HFFc6 (cell line): ENCODE results near the gene PRR5. TPM values are rescaled to one million over a fixed set of nuclear protein-coding genes. Genes with fewer than 3 reads are reported as not detected.
"Not testable (repeated sequence)": the region's sequence is repeated elsewhere in the genome, so short reads cannot be mapped to it uniquely, and the experiment has no call there.

Experiments
- DNase-seq: peaks from one replicate; pipeline ENCODE4 v3.0.0-alpha.2; 2018
- H3K27ac Mint-ChIP-seq: 2 replicates; pipeline ENCODE4 v1.8.0; 2020; ENCODE audit warnings: mild to moderate bottlenecking, mixed read lengths
- H3K27me3 Mint-ChIP-seq: 2 replicates; pipeline ENCODE4 v1.8.0; 2021; ENCODE audit warnings: mild to moderate bottlenecking, moderate library complexity, mixed read lengths; ENCODE audit not compliant: insufficient read depth
- H3K36me3 Mint-ChIP-seq: 2 replicates; pipeline ENCODE4 v1.8.0; 2021; ENCODE audit warnings: low read depth, mixed read lengths
- H3K4me1 Mint-ChIP-seq: 2 replicates; pipeline ENCODE4 v1.8.0; 2020; ENCODE audit warnings: low read depth, mixed read lengths
- H3K4me3 Mint-ChIP-seq: 2 replicates; pipeline ENCODE4 v1.8.0; 2020; ENCODE audit warnings: mild to moderate bottlenecking, moderate library complexity, mixed read lengths
- H3K9me3 Mint-ChIP-seq: 2 replicates; pipeline ENCODE4 v1.8.0; 2020; ENCODE audit warnings: mild to moderate bottlenecking, mixed read lengths
- CTCF ChIP-seq: fragments of 200-600 bp; sonication (generic); IDR thresholded peaks from 2 replicates; pipeline ENCODE4 v1.5.0; 2021; ENCODE audit warnings: antibody characterized with exemption, mild to moderate bottlenecking
- total RNA-seq, 6 experiments: library from RNA; stranded (reverse); fragmentation: NEBNext Ultra II Directional; extraction: Animal tissue kit (Norgen Biotek cat#: 25700); gene quantifications; 2 replicates in 1 of 6; 3 replicates in 5 of 6; pipeline ENCODE4 v1.2.3, GENCODE V29; 2021

The PRR5 gene
- total RNA-seq, 6 experiments from 2014 or later, result 4.6 to 12.7 (median 5.2) TPM

GRCh38 chr22:44669561-44669976 is 32.4 kb upstream of the PRR5 start:
- no peak for DNase-seq
- peaks cover 29% of the 10 kb centered on the region for H3K27me3 Mint-ChIP-seq
- no peaks in the 10 kb centered on the region for H3K36me3 Mint-ChIP-seq
- no peaks in the 10 kb centered on the region for H3K9me3 Mint-ChIP-seq
- no peak overlapping the region for H3K4me3 Mint-ChIP-seq
- no peak overlapping the region for H3K27ac Mint-ChIP-seq
- TF ChIP-seq CTCF, result peak; percentile 56
- no peaks in the 10 kb centered on the region for H3K4me1 Mint-ChIP-seq

- Mint-ChIP-seq H3K36me3 (no peaks in the 10 kb centered on the region), H3K27ac (no peak overlapping the region), H3K27me3 (peaks cover 27% of the 10 kb centered on the region), H3K4me3 (no peak overlapping the region), H3K4me1 (no peaks in the 10 kb centered on the region), H3K9me3 (no peaks in the 10 kb centered on the region)
- no peak for DNase-seq
- no peak for TF ChIP-seq CTCF
Observed at GRCh38 chr22:44670220-44670988, 31.6 kb upstream of the PRR5 start.

GRCh38 chr22:44671742-44672141 is 30.3 kb upstream of the PRR5 start:
- Mint-ChIP-seq H3K4me1 (no peaks in the 10 kb centered on the region), H3K36me3 (no peaks in the 10 kb centered on the region), H3K4me3 (no peak overlapping the region), H3K9me3 (no peaks in the 10 kb centered on the region), H3K27me3 (peaks cover 27% of the 10 kb centered on the region), H3K27ac (no peak overlapping the region)
- TF ChIP-seq CTCF, result no peak
- DNase-seq, result peak; percentile 10

- no peak for TF ChIP-seq CTCF
- no peak overlapping the region for H3K27ac Mint-ChIP-seq
- peaks cover 22% of the 10 kb centered on the region for H3K27me3 Mint-ChIP-seq
- no peaks in the 10 kb centered on the region for H3K36me3 Mint-ChIP-seq
- no peaks in the 10 kb centered on the region for H3K4me1 Mint-ChIP-seq
- no peaks in the 10 kb centered on the region for H3K9me3 Mint-ChIP-seq
- H3K4me3 Mint-ChIP-seq, result no peak overlapping the region
- no peak for DNase-seq
Observed at GRCh38 chr22:44672632-44673031, 29.4 kb upstream of the PRR5 start.

GRCh38 chr22:44673406-44673805 is 28.6 kb upstream of the PRR5 start:
- no peak for DNase-seq
- Mint-ChIP-seq H3K27me3 (peaks cover 17% of the 10 kb centered on the region), H3K9me3 (no peaks in the 10 kb centered on the region), H3K27ac (no peak overlapping the region), H3K4me1 (no peaks in the 10 kb centered on the region), H3K4me3 (no peak overlapping the region), H3K36me3 (no peaks in the 10 kb centered on the region)
- no peak for TF ChIP-seq CTCF

- not testable (repeated sequence) for H3K27me3 Mint-ChIP-seq, H3K36me3 Mint-ChIP-seq, H3K27ac Mint-ChIP-seq, H3K4me3 Mint-ChIP-seq, H3K4me1 Mint-ChIP-seq, DNase-seq, H3K9me3 Mint-ChIP-seq
Observed at GRCh38 chr22:44676066-44676440, 26.0 kb upstream of the PRR5 start.
